ENCODE data around the gene HGFAC. TPM values are rescaled to one million over a fixed set of nuclear protein-coding genes. Genes with fewer than 3 reads are reported as not detected.
A peak's percentile ranks its signal among the peaks of the same experiment; 100 is the strongest.

HGFAC gene
- total RNA-seq, 1 donor from 2014 or later, result 0.35 TPM

GRCh38 chr4:3467601-3468031 is 25.8 kb downstream of the HGFAC start:
- Mint-ChIP-seq H3K4me3 (ENCODE audit: unreplicated experiment) (no peak overlapping the region), H3K9me3 (ENCODE audit: low read depth) (no peaks in the 10 kb centered on the region), H3K4me1 (ENCODE audit: low read depth) (peaks cover 2% of the 10 kb centered on the region), H3K27me3 (ENCODE audit: low read depth) (peaks cover 6% of the 10 kb centered on the region), H3K36me3 (ENCODE audit: low read depth) (no peaks in the 10 kb centered on the region), H3K27ac (ENCODE audit: unreplicated experiment) (no peak overlapping the region)
- no peak for TF ChIP-seq CTCF (IDR thresholded peaks at IDR 0.05)
- DNase-seq (ENCODE audit: low spot score), result peak; percentile 92

- H3K36me3 Mint-ChIP-seq (ENCODE audit: low read depth), result no peaks in the 10 kb centered on the region
- peaks cover 6% of the 10 kb centered on the region for H3K27me3 Mint-ChIP-seq (ENCODE audit: low read depth)
- peak; percentile 55 for DNase-seq (ENCODE audit: low spot score)
- no peaks in the 10 kb centered on the region for H3K4me1 Mint-ChIP-seq (ENCODE audit: low read depth)
- H3K4me3 Mint-ChIP-seq (ENCODE audit: unreplicated experiment), result no peak overlapping the region
- H3K9me3 Mint-ChIP-seq (ENCODE audit: low read depth), result no peaks in the 10 kb centered on the region
- no peak overlapping the region for H3K27ac Mint-ChIP-seq (ENCODE audit: unreplicated experiment)
- no peak for TF ChIP-seq CTCF (IDR thresholded peaks at IDR 0.05)
Observed at GRCh38 chr4:3468154-3468553, 26.4 kb downstream of the HGFAC start.

GRCh38 chr4:3468804-3469203 is 27.0 kb downstream of the HGFAC start:
- peak; percentile 79 for DNase-seq (ENCODE audit: low spot score)
- no peak for TF ChIP-seq CTCF (IDR thresholded peaks at IDR 0.05)
- Mint-ChIP-seq H3K36me3 (ENCODE audit: low read depth) (no peaks in the 10 kb centered on the region), H3K9me3 (ENCODE audit: low read depth) (no peaks in the 10 kb centered on the region), H3K4me1 (ENCODE audit: low read depth) (no peaks in the 10 kb centered on the region), H3K27me3 (ENCODE audit: low read depth) (peaks cover 6% of the 10 kb centered on the region), H3K4me3 (ENCODE audit: unreplicated experiment) (no peak overlapping the region), H3K27ac (ENCODE audit: unreplicated experiment) (no peak overlapping the region)

GRCh38 chr4:3469386-3470243 is 27.8 kb downstream of the HGFAC start:
- Mint-ChIP-seq H3K4me1 (ENCODE audit: low read depth) (no peaks in the 10 kb centered on the region), H3K36me3 (ENCODE audit: low read depth) (no peaks in the 10 kb centered on the region), H3K27ac (ENCODE audit: unreplicated experiment) (no peak overlapping the region), H3K27me3 (ENCODE audit: low read depth) (peaks cover 6% of the 10 kb centered on the region), H3K9me3 (ENCODE audit: low read depth) (no peaks in the 10 kb centered on the region), H3K4me3 (ENCODE audit: unreplicated experiment) (no peak overlapping the region)
- no peak for TF ChIP-seq CTCF (IDR thresholded peaks at IDR 0.05)
- peak; percentile 92 for DNase-seq (ENCODE audit: low spot score)

GRCh38 chr4:3470244-3471097 is 28.7 kb downstream of the HGFAC start:
- H3K4me3 Mint-ChIP-seq (ENCODE audit: unreplicated experiment), result no peak overlapping the region
- H3K9me3 Mint-ChIP-seq (ENCODE audit: low read depth), result no peaks in the 10 kb centered on the region
- H3K27me3 Mint-ChIP-seq (ENCODE audit: low read depth), result peaks cover 6% of the 10 kb centered on the region
- no peaks in the 10 kb centered on the region for H3K4me1 Mint-ChIP-seq (ENCODE audit: low read depth)
- no peak for DNase-seq (ENCODE audit: low spot score)
- H3K27ac Mint-ChIP-seq (ENCODE audit: unreplicated experiment), result no peak overlapping the region
- no peak for TF ChIP-seq CTCF (IDR thresholded peaks at IDR 0.05)
- H3K36me3 Mint-ChIP-seq (ENCODE audit: low read depth), result no peaks in the 10 kb centered on the region
